Measurements from ENCODE around the gene PARD3.

- TF ChIP-seq NR2C2 (CRISPR knock-in tag; IDR thresholded peaks at IDR 0.05) (no peak), NR3C1 (CRISPR knock-in tag; conservative IDR thresholded peaks at IDR 0.05; ENCODE audit: low read depth) (no peak), ATF6 (CRISPR knock-in tag; IDR thresholded peaks at IDR 0.05) (no peak), CTCF (IDR thresholded peaks at IDR 0.05) (no peak), ATF2 (CRISPR knock-in tag; IDR thresholded peaks at IDR 0.05; ENCODE audit: borderline replicate concordance, low read depth) (no peak), FOXP1 (CRISPR knock-in tag; IDR thresholded peaks at IDR 0.05; ENCODE audit: borderline replicate concordance) (no peak), OVOL2 (CRISPR knock-in tag; IDR thresholded peaks at IDR 0.05; ENCODE audit: borderline replicate concordance) (no peak), E2F1 (CRISPR knock-in tag; IDR thresholded peaks at IDR 0.05) (no peak), HMGXB4 (CRISPR knock-in tag; IDR thresholded peaks at IDR 0.05) (no peak), ATF3 (CRISPR knock-in tag; conservative IDR thresholded peaks at IDR 0.05) (no peak)
These were observed 608.2 kb downstream of the PARD3 start for GRCh38 chr10:34206935-34207268.
